ENCODE measurements around the gene RXRA.

DNA sequence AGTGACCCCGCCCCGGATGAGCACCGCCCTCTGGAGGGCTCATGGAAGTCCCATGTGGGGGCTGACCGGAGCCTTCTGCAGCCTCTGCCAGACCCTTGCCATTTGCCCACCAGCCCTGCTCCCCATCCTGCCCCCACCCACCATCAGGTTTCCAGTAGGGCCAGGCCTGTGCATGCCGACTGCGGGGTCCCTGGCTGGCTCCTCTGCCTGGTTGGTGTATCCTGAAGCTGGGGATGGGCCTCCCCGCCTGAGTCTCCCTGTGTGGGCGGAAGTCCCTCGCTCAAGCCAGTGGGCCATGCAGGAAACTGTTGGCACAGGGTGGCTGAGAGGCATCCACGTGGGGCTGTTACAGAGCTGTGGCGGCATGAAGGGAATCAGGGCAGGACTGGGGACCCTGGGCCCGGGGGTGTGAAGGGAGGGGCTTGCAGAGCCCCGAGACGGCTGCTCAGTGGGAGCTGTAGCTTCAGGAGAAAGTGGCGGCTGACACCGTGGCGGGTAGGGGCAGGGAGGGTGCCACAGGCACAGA lies 88.7 kb downstream of the RXRA start:
- TF ChIP-seq EZH2 (IDR thresholded peaks at IDR 0.05; ENCODE audit: borderline replicate concordance, low read length), result no peak
- TF ChIP-seq, protein P1, sequence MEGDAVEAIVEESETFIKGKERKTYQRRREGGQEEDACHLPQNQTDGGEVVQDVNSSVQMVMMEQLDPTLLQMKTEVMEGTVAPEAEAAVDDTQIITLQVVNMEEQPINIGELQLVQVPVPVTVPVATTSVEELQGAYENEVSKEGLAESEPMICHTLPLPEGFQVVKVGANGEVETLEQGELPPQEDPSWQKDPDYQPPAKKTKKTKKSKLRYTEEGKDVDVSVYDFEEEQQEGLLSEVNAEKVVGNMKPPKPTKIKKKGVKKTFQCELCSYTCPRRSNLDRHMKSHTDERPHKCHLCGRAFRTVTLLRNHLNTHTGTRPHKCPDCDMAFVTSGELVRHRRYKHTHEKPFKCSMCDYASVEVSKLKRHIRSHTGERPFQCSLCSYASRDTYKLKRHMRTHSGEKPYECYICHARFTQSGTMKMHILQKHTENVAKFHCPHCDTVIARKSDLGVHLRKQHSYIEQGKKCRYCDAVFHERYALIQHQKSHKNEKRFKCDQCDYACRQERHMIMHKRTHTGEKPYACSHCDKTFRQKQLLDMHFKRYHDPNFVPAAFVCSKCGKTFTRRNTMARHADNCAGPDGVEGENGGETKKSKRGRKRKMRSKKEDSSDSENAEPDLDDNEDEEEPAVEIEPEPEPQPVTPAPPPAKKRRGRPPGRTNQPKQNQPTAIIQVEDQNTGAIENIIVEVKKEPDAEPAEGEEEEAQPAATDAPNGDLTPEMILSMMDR (IDR thresholded peaks at IDR 0.05; ENCODE audit: low read length), result no peak
